SK-N-MC (cell line): ENCODE data around the gene FCHSD1.

Experiments
- EZH2 ChIP-seq: fragments of 200-600 bp; sonication (generic); IDR thresholded peaks from one replicate; pipeline ENCODE4 v1.6.1; 2017; ENCODE audit warnings: antibody characterized with exemption
- FOXP2 ChIP-seq: optimal IDR thresholded peaks from 2 replicates; pipeline ENCODE3; 2011; ENCODE audit warnings: mild to moderate bottlenecking, moderate library complexity; ENCODE audit not compliant: insufficient read depth; ENCODE audit errors: extremely low read length, control extremely low read depth
- POLR2AphosphoS5 ChIP-seq: IDR thresholded peaks from 2 replicates; pipeline ENCODE4 v1.6.1; 2012; ENCODE audit warnings: mild to moderate bottlenecking, low read depth, low read length, borderline replicate concordance

DNA sequence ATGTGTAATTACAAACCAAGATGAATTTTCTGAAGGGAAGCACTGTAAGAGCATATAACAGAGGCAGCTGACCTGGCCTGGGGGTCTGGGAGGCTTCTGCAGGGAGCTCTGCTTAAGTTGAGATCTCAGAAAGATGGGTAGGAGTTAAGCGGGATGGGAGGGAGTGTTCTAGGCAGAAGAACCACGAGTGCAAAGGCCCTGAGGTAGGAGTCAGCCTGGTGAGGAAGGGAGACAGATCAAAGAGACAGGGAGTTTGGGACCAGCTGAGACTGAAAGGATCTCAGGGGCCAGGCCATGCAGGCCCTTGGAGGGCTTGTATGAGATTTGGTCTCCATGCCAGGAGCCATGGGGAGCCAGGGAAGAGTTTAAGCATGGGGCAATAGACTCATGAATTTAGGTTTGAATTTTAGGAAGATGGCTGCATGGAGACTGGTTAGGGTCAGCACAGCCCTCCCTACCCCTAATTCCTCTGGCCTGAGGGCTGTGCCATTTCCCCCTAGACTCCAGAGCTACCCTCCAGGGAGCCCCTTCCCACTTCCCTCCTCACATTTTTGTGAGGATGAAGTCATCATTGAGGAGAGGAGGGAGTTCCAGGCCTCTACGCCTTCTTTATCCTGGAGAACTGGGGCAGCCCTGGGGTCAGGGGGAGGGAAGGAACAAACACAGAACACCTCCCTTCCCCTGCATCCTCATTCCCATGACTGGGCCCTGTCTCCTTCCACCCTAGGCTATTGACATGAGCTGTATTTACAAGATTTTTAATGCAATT lies 35.6 kb upstream of the FCHSD1 start:
- TF ChIP-seq POLR2AphosphoS5 = no peak
- TF ChIP-seq EZH2 = no peak
- no peak for TF ChIP-seq FOXP2
